ENCODE data around the gene ENTPD7. TPM values are rescaled to one million over a fixed set of nuclear protein-coding genes. Genes with fewer than 3 reads are reported as not detected.

The ENTPD7 gene
- total and polyA plus RNA-seq, 9 of the 15 experiments (the other 6 are each of a cell fraction or from before 2014, with no cell fraction given) = 1.4 to 13.9 (median 8.5) TPM

- TF ChIP-seq USF1 (CRISPR knock-in tag; IDR thresholded peaks at IDR 0.05) = no peak; the same call in 1 of the 2 replicates
- TF ChIP-seq BCL6 (CRISPR knock-in tag; IDR thresholded peaks at IDR 0.05) = no peak
- TF ChIP-seq FOXK1 (CRISPR knock-in tag; IDR thresholded peaks at IDR 0.05; ENCODE audit: borderline replicate concordance) = no peak
- TF ChIP-seq IRF2 (CRISPR knock-in tag; IDR thresholded peaks at IDR 0.05) = no peak
- no peak for TF ChIP-seq ZNF695 (CRISPR knock-in tag; IDR thresholded peaks at IDR 0.05)
- TF ChIP-seq ARID3A (IDR thresholded peaks at IDR 0.05; ENCODE audit: borderline replicate concordance, low read depth, low read length) = no peak
- no peak for TF ChIP-seq ZNF79 (CRISPR knock-in tag; IDR thresholded peaks at IDR 0.05; ENCODE audit: low read depth)
- TF ChIP-seq NR0B1 (IDR thresholded peaks at IDR 0.05; ENCODE audit: partially characterized antibody) = no peak
- no peak for TF ChIP-seq HINFP (tag; conservative IDR thresholded peaks at IDR 0.05; ENCODE audit: low read depth)
- TF ChIP-seq RB1 (IDR thresholded peaks at IDR 0.05; ENCODE audit: low read depth) = 0 out of 2 replicates have a peak, but pooled peaks have one; percentile 33
- no peak for TF ChIP-seq PHB (CRISPR knock-in tag; IDR thresholded peaks at IDR 0.05)
- TF ChIP-seq RREB1 (CRISPR knock-in tag; IDR thresholded peaks at IDR 0.05) = no peak
- no peak for TF ChIP-seq ZNF785 (CRISPR knock-in tag; IDR thresholded peaks at IDR 0.05)
- no peak for TF ChIP-seq CHD2 (IDR thresholded peaks at IDR 0.05; ENCODE audit: low read depth, low read length)
- TF ChIP-seq SNRNP70 (optimal IDR thresholded peaks at IDR 0.05; ENCODE audit: low read depth, low read length) = no peak
- TF ChIP-seq TGIF2 (CRISPR knock-in tag; IDR thresholded peaks at IDR 0.05) = no peak
- no peak for TF ChIP-seq ELF2 (CRISPR knock-in tag; IDR thresholded peaks at IDR 0.05)
These were observed at the start of gene ENTPD7 (continued) for GRCh38 chr10:99659031-99659867.
